KMS-11 (cell line): ENCODE measurements around the gene SSBP2.
A peak's percentile ranks its signal among the peaks of the same experiment; 100 is the strongest.

Experiments used
- H2AFZ ChIP-seq: fragments of 200-600 bp; sonication (generic); 2 replicates; pipeline ENCODE4 v1.6.1; 2016; ENCODE audit warnings: antibody characterized with exemption, mixed run types, low read depth
- H3K27ac ChIP-seq: fragments of 200-600 bp; sonication (generic); 2 replicates; pipeline ENCODE4 v1.6.1; 2016; ENCODE audit warnings: mild to moderate bottlenecking, mixed run types
- H3K27me3 ChIP-seq: fragments of 200-600 bp; sonication (generic); 2 replicates; pipeline ENCODE4 v1.6.1; 2017; ENCODE audit warnings: mild to moderate bottlenecking, low read depth, mixed run types, moderate library complexity; ENCODE audit not compliant: insufficient read depth
- H3K36me3 ChIP-seq: fragments of 200-600 bp; sonication (generic); 2 replicates; pipeline ENCODE4 v1.6.1; 2017; ENCODE audit warnings: mild to moderate bottlenecking, mixed run types; ENCODE audit not compliant: insufficient read depth
- H3K4me1 ChIP-seq: fragments of 200-600 bp; sonication (generic); 2 replicates; pipeline ENCODE4 v1.6.1; 2016; ENCODE audit warnings: mild to moderate bottlenecking, low read depth, mixed run types; ENCODE audit not compliant: poor library complexity, severe bottlenecking
- H3K4me2 ChIP-seq: fragments of 200-600 bp; sonication (generic); 2 replicates; pipeline ENCODE4 v1.7.0; 2016; ENCODE audit warnings: mild to moderate bottlenecking, mixed run types
- H3K4me3 ChIP-seq: fragments of 200-600 bp; sonication (generic); IDR thresholded peaks from 2 replicates; pipeline ENCODE4 v1.6.1; 2017; ENCODE audit warnings: low read depth, low read length, mixed read lengths; ENCODE audit not compliant: insufficient read depth
- H3K79me2 ChIP-seq: fragments of 200-600 bp; sonication (generic); 2 replicates; pipeline ENCODE4 v1.6.1; 2016; ENCODE audit warnings: low read depth, mixed run types; ENCODE audit not compliant: insufficient read depth
- H3K9ac ChIP-seq: fragments of 200-600 bp; sonication (generic); 2 replicates; pipeline ENCODE4 v1.6.1; 2016; ENCODE audit warnings: mild to moderate bottlenecking, mixed run types
- H4K20me1 ChIP-seq: fragments of 200-600 bp; sonication (generic); 2 replicates; pipeline ENCODE4 v1.6.1; 2016; ENCODE audit warnings: mild to moderate bottlenecking, mixed run types; ENCODE audit not compliant: insufficient read depth
- TF ChIP-seq, protein P1 (sequence below): fragments of 200-600 bp; sonication (generic); conservative IDR thresholded peaks from 2 replicates; pipeline ENCODE4 v1.6.1; 2017; ENCODE audit warnings: low read depth, mild to moderate bottlenecking, antibody characterized with exemption, low read length, moderate library complexity, mixed read lengths

SSBP2 gene

DNA sequence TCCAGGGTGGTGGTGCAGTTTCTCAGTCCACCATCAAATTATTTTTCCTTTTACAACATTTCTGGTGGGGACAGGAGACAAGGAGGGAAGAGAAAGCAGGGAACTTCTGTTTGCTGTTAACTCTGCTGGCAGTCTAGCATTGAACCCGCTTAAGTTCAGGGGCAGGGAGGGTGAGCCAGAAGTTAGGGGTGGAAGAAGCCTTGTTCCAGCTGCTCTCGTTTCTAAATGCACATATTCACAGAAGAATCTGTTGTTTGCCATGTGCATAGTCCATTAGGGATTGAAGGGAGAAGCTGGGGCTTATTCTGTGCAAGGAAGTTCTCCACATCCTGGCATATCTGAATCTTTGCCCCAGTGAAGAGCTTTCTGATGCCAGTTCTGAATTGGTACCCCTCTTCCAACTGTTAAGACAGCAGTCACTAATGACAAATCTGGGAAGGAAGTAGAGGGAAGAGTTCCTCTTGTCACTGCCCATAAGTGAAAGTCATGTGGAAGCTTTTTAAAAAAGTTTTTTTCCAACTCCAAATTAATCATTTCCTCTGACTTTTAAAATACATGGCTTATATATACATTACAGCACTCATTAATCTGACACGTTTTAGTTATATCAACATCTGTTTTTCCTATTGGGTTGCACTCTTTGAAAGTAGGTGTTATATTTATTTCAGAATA, 324.4 kb downstream of the SSBP2 start:
- Histone ChIP-seq H4K20me1 (no peaks in the 10 kb centered on the region), H3K9ac (no peak overlapping the region), H3K4me2 (no peak overlapping the region), H3K4me1 (peaks cover 7% of the 10 kb centered on the region), H2AFZ (no peak overlapping the region), H3K4me3 (no peak overlapping the region), H3K27ac (peak overlapping the region; percentile 2; the same call in 1 of the 2 replicates), H3K79me2 (no peaks in the 10 kb centered on the region), H3K36me3 (no peaks in the 10 kb centered on the region), H3K27me3 (no peaks in the 10 kb centered on the region)
- TF ChIP-seq, protein P1, sequence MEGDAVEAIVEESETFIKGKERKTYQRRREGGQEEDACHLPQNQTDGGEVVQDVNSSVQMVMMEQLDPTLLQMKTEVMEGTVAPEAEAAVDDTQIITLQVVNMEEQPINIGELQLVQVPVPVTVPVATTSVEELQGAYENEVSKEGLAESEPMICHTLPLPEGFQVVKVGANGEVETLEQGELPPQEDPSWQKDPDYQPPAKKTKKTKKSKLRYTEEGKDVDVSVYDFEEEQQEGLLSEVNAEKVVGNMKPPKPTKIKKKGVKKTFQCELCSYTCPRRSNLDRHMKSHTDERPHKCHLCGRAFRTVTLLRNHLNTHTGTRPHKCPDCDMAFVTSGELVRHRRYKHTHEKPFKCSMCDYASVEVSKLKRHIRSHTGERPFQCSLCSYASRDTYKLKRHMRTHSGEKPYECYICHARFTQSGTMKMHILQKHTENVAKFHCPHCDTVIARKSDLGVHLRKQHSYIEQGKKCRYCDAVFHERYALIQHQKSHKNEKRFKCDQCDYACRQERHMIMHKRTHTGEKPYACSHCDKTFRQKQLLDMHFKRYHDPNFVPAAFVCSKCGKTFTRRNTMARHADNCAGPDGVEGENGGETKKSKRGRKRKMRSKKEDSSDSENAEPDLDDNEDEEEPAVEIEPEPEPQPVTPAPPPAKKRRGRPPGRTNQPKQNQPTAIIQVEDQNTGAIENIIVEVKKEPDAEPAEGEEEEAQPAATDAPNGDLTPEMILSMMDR = no peak

DNA sequence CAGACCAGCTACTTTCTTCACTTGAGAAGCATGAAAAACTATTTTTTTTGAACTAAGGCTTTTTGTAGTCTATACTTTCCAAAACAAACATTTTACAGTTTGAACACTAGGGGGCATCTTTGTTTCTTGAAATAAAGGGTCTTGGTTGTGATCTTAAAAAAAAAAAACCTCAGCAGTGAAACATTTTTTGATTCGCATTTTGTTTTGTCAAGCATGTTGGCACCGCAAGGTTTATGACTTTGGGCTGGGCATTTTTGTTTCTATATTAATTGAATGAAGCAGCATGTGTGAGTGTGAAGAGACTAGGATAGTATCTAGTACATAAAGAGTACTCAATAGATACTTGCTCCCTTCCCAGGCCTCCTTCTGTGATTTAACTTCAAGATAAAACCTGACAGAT, 325.3 kb downstream of the SSBP2 start:
- Histone ChIP-seq H3K9ac (no peak overlapping the region), H3K27me3 (no peaks in the 10 kb centered on the region), H3K4me3 (no peak overlapping the region), H3K4me2 (no peak overlapping the region), H3K4me1 (peaks cover 7% of the 10 kb centered on the region), H3K27ac (peak overlapping the region; percentile 2; the same call in 1 of the 2 replicates), H3K79me2 (no peaks in the 10 kb centered on the region), H3K36me3 (no peaks in the 10 kb centered on the region), H2AFZ (no peak overlapping the region), H4K20me1 (no peaks in the 10 kb centered on the region)
- TF ChIP-seq, protein P1 = peak; percentile 90

DNA sequence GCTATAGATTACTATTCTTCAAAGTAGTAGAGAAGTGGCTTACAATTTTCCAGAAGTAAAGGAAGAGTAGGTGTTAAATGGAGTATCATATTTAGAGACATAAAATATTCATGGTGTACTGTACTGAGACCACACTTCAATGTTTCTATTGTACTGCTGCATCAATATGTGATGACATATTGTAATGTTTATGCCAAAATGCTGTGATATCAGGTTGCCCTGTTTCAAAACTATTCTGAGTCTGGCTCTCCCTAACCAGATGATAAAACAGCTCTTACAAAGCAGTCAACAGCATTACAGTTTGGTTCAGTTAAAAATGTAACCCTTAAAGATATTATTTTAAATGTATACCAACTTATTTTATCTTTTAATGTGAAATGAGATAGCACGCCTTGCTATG, 326.2 kb downstream of the SSBP2 start:
- Histone ChIP-seq H3K36me3 (no peaks in the 10 kb centered on the region; the same call in 1 of the 2 replicates), H2AFZ (no peak overlapping the region), H3K27me3 (no peaks in the 10 kb centered on the region), H3K9ac (no peak overlapping the region), H3K27ac (no peak overlapping the region), H3K79me2 (no peaks in the 10 kb centered on the region), H3K4me1 (peaks cover 7% of the 10 kb centered on the region), H3K4me3 (no peak overlapping the region), H4K20me1 (no peaks in the 10 kb centered on the region), H3K4me2 (no peak overlapping the region)
- TF ChIP-seq, protein P1 = no peak

DNA sequence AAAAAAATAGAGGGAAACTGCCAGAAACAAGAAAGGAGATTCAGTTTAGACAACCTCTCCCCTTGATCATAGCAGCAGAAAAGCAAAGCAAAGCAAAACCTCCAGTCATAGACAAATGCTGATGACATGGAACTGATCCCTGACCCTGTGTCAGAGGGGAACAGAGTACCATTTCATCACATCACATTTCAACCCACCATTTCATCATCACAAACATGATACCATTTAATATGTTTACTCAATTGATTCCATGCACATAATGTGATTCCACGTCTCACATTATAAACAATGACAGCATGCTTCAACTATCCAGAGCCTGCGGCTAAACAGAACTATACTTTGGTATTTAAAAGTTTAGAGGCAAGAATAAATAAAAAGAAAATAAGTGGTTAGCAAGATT, 328.2 kb downstream of the SSBP2 start:
- TF ChIP-seq, protein P1 = no peak
- H3K27me3 ChIP-seq = no peaks in the 10 kb centered on the region
- no peak overlapping the region for H3K4me3 ChIP-seq
- H3K9ac ChIP-seq = no peak overlapping the region
- H2AFZ ChIP-seq = no peak overlapping the region
- H3K36me3 ChIP-seq = no peaks in the 10 kb centered on the region; the same call in 1 of the 2 replicates
- H4K20me1 ChIP-seq = no peaks in the 10 kb centered on the region
- no peak overlapping the region for H3K4me2 ChIP-seq
- H3K27ac ChIP-seq = no peak overlapping the region
- no peaks in the 10 kb centered on the region for H3K79me2 ChIP-seq
- peaks cover 7% of the 10 kb centered on the region for H3K4me1 ChIP-seq
